ENCODE results near the gene CD2AP. TPM values are rescaled to one million over a fixed set of nuclear protein-coding genes. Genes with fewer than 3 reads are reported as not detected.

The CD2AP gene
- total and polyA plus RNA-seq, 2 experiments from 2014 or later = 13.2 to 22.8 TPM

- no peak overlapping the region for H3K4me3 ChIP-seq
- H3K36me3 ChIP-seq (ENCODE audit: low read depth) = peaks cover 21% of the 10 kb centered on the region; the same call in 1 of the 2 replicates
- H3K9me3 ChIP-seq (ENCODE audit: low read depth) = no peaks in the 10 kb centered on the region
- in situ Hi-C loops (cut with MboI) = no loop called here
- no peak overlapping the region for H3K27ac ChIP-seq
- H3F3A ChIP-seq (ENCODE audit: insufficient read depth) = peaks cover 9% of the 10 kb centered on the region
- no peaks in the 10 kb centered on the region for H3K79me2 ChIP-seq (ENCODE audit: insufficient read depth)
- peaks cover 9% of the 10 kb centered on the region for H3K4me1 ChIP-seq (ENCODE audit: insufficient read depth)
- TF ChIP-seq EZH2phosphoT487 (IDR thresholded peaks at IDR 0.05; ENCODE audit: insufficient read depth, low read depth) (no peak), EZH2 (IDR thresholded peaks at IDR 0.05; ENCODE audit: insufficient read depth, poor library complexity, severe bottlenecking) (no peak)
- 73 to 80% methylated on average over 3 of the region's 3 CpGs for WGBS, 2 experiments (ENCODE audit: low coverage in 1 of 2, low lambda C conversion rate in 2 of 2, missing lambda C conversion rate in 2 of 2)
- H2AFZ ChIP-seq = no peak overlapping the region
- no peak for DNase-seq
- no peaks in the 10 kb centered on the region for H3K9me2 ChIP-seq (ENCODE audit: insufficient read depth)
- no peaks in the 10 kb centered on the region for H4K20me1 ChIP-seq (ENCODE audit: insufficient read depth)
- no peak overlapping the region for H3K9ac ChIP-seq
- H3K27me3 ChIP-seq (replicated peaks; ENCODE audit: insufficient read depth) = no peaks in the 10 kb centered on the region
- no peak overlapping the region for H3K4me2 ChIP-seq (ENCODE audit: unreplicated experiment)
Observed at GRCh38 chr6:47592131-47592840, 114.7 kb downstream of the CD2AP start.

GRCh38 chr6:47593979-47594378 is 116.4 kb downstream of the CD2AP start:
- H2AFZ ChIP-seq = no peak overlapping the region
- no peak overlapping the region for H3K4me2 ChIP-seq (ENCODE audit: unreplicated experiment)
- H3K4me1 ChIP-seq (ENCODE audit: insufficient read depth) = no peaks in the 10 kb centered on the region
- H3K9me2 ChIP-seq (ENCODE audit: insufficient read depth) = no peaks in the 10 kb centered on the region
- H3K9me3 ChIP-seq (ENCODE audit: low read depth) = no peaks in the 10 kb centered on the region
- no peaks in the 10 kb centered on the region for H4K20me1 ChIP-seq (ENCODE audit: insufficient read depth)
- no peak for DNase-seq
- no peak for TF ChIP-seq EZH2 (IDR thresholded peaks at IDR 0.05; ENCODE audit: insufficient read depth, poor library complexity, severe bottlenecking)
- in situ Hi-C loops (cut with MboI) = no loop called here
- no peaks in the 10 kb centered on the region for H3K79me2 ChIP-seq (ENCODE audit: insufficient read depth)
- no peaks in the 10 kb centered on the region for H3K27me3 ChIP-seq (replicated peaks; ENCODE audit: insufficient read depth)
- peaks cover 18% of the 10 kb centered on the region; the same call in 1 of the 2 replicates for H3K36me3 ChIP-seq (ENCODE audit: low read depth)
- H3K27ac ChIP-seq = no peak overlapping the region
- 95 to 96% methylated on average over 3 of the region's 3 CpGs for WGBS, 2 experiments (ENCODE audit: low coverage in 1 of 2, low lambda C conversion rate in 2 of 2, missing lambda C conversion rate in 2 of 2)
- no peaks in the 10 kb centered on the region for H3F3A ChIP-seq (ENCODE audit: insufficient read depth)
- no peak overlapping the region for H3K9ac ChIP-seq
- H3K4me3 ChIP-seq = no peak overlapping the region

- no peaks in the 10 kb centered on the region for H3K79me2 ChIP-seq (ENCODE audit: insufficient read depth)
- peaks cover 23% of the 10 kb centered on the region for H3K36me3 ChIP-seq (ENCODE audit: low read depth)
- no peak for TF ChIP-seq EZH2phosphoT487 (IDR thresholded peaks at IDR 0.05; ENCODE audit: insufficient read depth, low read depth)
- TF ChIP-seq EZH2 (IDR thresholded peaks at IDR 0.05; ENCODE audit: insufficient read depth, poor library complexity, severe bottlenecking) = no peak
- H2AFZ ChIP-seq = no peak overlapping the region
- no peaks in the 10 kb centered on the region for H4K20me1 ChIP-seq (ENCODE audit: insufficient read depth)
- WGBS, 2 experiments (ENCODE audit: low coverage in 1 of 2, low lambda C conversion rate in 2 of 2, missing lambda C conversion rate in 2 of 2) = 96 to 100% methylated on average over 1 of the region's 1 CpG
- DNase-seq = no peak
- H3K4me3 ChIP-seq = no peak overlapping the region
- H3K9me2 ChIP-seq (ENCODE audit: insufficient read depth) = no peaks in the 10 kb centered on the region
- H3F3A ChIP-seq (ENCODE audit: insufficient read depth) = no peaks in the 10 kb centered on the region
- no peak overlapping the region for H3K4me2 ChIP-seq (ENCODE audit: unreplicated experiment)
- no peaks in the 10 kb centered on the region for H3K27me3 ChIP-seq (replicated peaks; ENCODE audit: insufficient read depth)
- H3K4me1 ChIP-seq (ENCODE audit: insufficient read depth) = no peaks in the 10 kb centered on the region
- in situ Hi-C loops (cut with MboI) = no loop called here
- H3K9ac ChIP-seq = no peak overlapping the region
- H3K27ac ChIP-seq = no peak overlapping the region
- H3K9me3 ChIP-seq (ENCODE audit: low read depth) = no peaks in the 10 kb centered on the region
Observed at GRCh38 chr6:47595785-47596184, 118.2 kb downstream of the CD2AP start.

GRCh38 chr6:47598367-47598766 is 120.8 kb downstream of the CD2AP start:
- Histone ChIP-seq H3K27me3 (replicated peaks; ENCODE audit: insufficient read depth) (no peaks in the 10 kb centered on the region), H3F3A (ENCODE audit: insufficient read depth) (no peaks in the 10 kb centered on the region), H3K9ac (no peak overlapping the region), H3K4me1 (ENCODE audit: insufficient read depth) (0 out of 2 replicates have a peak, but pooled peaks cover 2% of the 10 kb centered on the region), H2AFZ (no peak overlapping the region), H4K20me1 (ENCODE audit: insufficient read depth) (no peaks in the 10 kb centered on the region), H3K36me3 (ENCODE audit: low read depth) (peaks cover 23% of the 10 kb centered on the region), H3K79me2 (ENCODE audit: insufficient read depth) (no peaks in the 10 kb centered on the region), H3K27ac (no peak overlapping the region), H3K9me3 (ENCODE audit: low read depth) (no peaks in the 10 kb centered on the region), H3K4me3 (no peak overlapping the region), H3K9me2 (ENCODE audit: insufficient read depth) (no peaks in the 10 kb centered on the region), H3K4me2 (ENCODE audit: unreplicated experiment) (no peak overlapping the region)
- in situ Hi-C loops (cut with MboI) = no loop called here
- DNase-seq = no peak
- 75 to 97% methylated on average over 3 to 4 of the region's 4 CpGs for WGBS, 2 experiments (ENCODE audit: low coverage in 1 of 2, low lambda C conversion rate in 2 of 2, missing lambda C conversion rate in 2 of 2)
- TF ChIP-seq EZH2 (IDR thresholded peaks at IDR 0.05; ENCODE audit: insufficient read depth, poor library complexity, severe bottlenecking) = no peak
- TF ChIP-seq EZH2phosphoT487 (IDR thresholded peaks at IDR 0.05; ENCODE audit: insufficient read depth, low read depth) = no peak
